ENCODE measurements around the gene SHC2. TPM values are rescaled to one million over a fixed set of nuclear protein-coding genes. Genes with fewer than 3 reads are reported as not detected.

The SHC2 gene
- total RNA-seq, 1 experiment from 2014 or later: not detected

DNA sequence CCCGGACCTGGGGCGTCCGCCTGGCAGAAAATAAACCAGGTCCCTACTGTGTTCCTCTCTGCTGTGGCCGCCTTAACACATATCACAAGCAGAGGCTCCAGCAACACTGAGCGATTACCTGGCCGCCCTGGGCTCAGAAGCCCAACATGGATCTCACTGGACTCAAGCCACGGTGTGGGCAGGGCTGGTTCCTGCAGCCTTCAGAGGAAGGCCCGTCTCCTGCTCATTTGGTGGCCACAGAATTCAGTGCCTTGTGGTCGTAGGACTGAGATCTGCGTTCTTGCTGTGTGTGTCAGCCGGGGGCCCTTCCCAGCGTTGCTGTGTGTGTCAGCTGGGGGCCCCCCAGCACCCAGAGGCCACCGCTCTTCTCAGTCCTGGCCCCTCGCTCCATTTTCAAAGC, 82.1 kb downstream of the SHC2 start:
- Histone ChIP-seq H2AFZ (ENCODE audit: low read length) (no peak overlapping the region), H3K79me2 (ENCODE audit: low read length) (no peaks in the 10 kb centered on the region), H4K20me1 (ENCODE audit: insufficient read depth, low read depth, low read length) (no peaks in the 10 kb centered on the region), H3K9ac (ENCODE audit: low read length) (no peak overlapping the region), H3K4me2 (ENCODE audit: low read depth, low read length, poor library complexity, severe bottlenecking) (no peak overlapping the region), H3K9me3 (ENCODE audit: low read length) (peaks cover 7% of the 10 kb centered on the region; the same call in 1 of the 2 replicates), H3K36me3 (ENCODE audit: insufficient read depth, low read length) (no peaks in the 10 kb centered on the region), H3K9me2 (replicated peaks; ENCODE audit: insufficient read depth, low read length) (no peaks in the 10 kb centered on the region), H3K27ac (ENCODE audit: low read length) (no peak overlapping the region), H3K27me3 (ENCODE audit: low read length) (no peaks in the 10 kb centered on the region), H3K4me3 (ENCODE audit: low read length) (no peak overlapping the region), H3K4me1 (ENCODE audit: low read length) (peaks cover 4% of the 10 kb centered on the region; the same call in 1 of the 2 replicates)
- DNase-seq: no peak

DNA sequence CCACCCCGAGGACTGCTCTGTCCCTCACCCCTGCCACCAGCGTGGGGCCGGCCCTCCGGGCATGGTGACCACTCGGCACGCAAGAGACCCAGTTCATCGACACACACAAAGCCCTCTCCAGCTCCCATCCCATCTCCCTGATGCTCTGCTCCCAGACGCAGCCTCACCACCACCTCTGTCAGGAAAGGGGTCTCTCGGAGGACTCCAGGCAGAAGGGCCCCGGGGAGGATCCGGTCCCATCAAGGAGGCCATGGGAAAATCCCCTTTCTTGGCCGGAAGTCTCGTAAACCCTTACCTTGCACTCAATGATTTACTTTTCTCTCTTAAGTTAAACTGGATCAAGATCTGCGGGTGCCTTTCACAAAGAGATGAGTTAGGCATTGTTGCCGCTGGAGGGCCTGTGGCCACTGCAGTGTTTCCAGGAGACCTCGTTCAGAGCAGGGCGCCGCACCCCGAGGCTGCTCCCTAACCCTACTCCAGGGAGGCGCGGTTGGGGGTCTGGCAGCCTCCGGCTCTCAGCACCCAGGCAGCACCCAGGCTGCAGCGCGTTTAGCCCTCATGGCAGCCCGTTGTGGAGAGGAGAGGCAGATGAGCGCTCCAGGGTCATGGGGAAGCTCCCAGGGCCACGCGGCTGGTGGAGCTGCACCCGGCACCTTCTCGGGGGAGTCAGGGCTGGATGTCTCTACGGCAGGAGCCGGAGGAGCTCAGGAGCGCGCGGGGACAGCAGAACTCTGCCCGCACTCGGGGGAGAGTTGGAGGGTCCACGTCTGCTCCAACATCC, 82.8 kb downstream of the SHC2 start:
- Histone ChIP-seq H3K9ac (ENCODE audit: low read length) (no peak overlapping the region), H3K27ac (ENCODE audit: low read length) (no peak overlapping the region), H3K4me1 (ENCODE audit: low read length) (peaks cover 4% of the 10 kb centered on the region; the same call in 1 of the 2 replicates), H3K27me3 (ENCODE audit: low read length) (no peaks in the 10 kb centered on the region), H3K79me2 (ENCODE audit: low read length) (no peaks in the 10 kb centered on the region), H3K36me3 (ENCODE audit: insufficient read depth, low read length) (no peaks in the 10 kb centered on the region), H2AFZ (ENCODE audit: low read length) (no peak overlapping the region), H4K20me1 (ENCODE audit: insufficient read depth, low read depth, low read length) (no peaks in the 10 kb centered on the region), H3K4me3 (ENCODE audit: low read length) (no peak overlapping the region), H3K9me2 (replicated peaks; ENCODE audit: insufficient read depth, low read length) (no peaks in the 10 kb centered on the region), H3K9me3 (ENCODE audit: low read length) (peaks cover 3% of the 10 kb centered on the region; the same call in 1 of the 2 replicates), H3K4me2 (ENCODE audit: low read depth, low read length, poor library complexity, severe bottlenecking) (no peak overlapping the region)
- DNase-seq: no peak

DNA sequence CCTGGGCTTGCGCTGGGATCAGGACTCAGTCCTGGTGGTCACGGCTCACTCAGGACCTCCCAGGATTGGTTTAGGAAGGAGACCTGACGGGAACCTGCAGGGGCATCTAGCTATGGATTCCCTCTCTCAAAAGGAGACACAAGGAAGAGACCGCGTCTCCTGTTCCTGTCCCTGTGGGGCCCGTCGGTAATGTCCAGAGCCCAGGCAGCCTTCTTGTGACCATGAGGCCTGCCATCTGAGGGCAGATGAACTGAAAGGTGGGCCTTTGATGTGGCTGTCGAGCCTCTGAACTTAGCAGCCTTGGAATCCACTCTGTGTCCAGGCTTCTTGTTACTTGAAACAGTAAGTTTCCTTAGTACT, 84.7 kb downstream of the SHC2 start:
- Histone ChIP-seq H3K4me3 (ENCODE audit: low read length) (no peak overlapping the region), H3K79me2 (ENCODE audit: low read length) (no peaks in the 10 kb centered on the region), H3K9me3 (ENCODE audit: low read length) (no peaks in the 10 kb centered on the region; the same call in 1 of the 2 replicates), H3K9me2 (replicated peaks; ENCODE audit: insufficient read depth, low read length) (no peaks in the 10 kb centered on the region), H3K27ac (ENCODE audit: low read length) (no peak overlapping the region), H3K9ac (ENCODE audit: low read length) (no peak overlapping the region), H4K20me1 (ENCODE audit: insufficient read depth, low read depth, low read length) (no peaks in the 10 kb centered on the region), H3K27me3 (ENCODE audit: low read length) (no peaks in the 10 kb centered on the region), H2AFZ (ENCODE audit: low read length) (no peak overlapping the region), H3K4me1 (ENCODE audit: low read length) (no peaks in the 10 kb centered on the region), H3K36me3 (ENCODE audit: insufficient read depth, low read length) (no peaks in the 10 kb centered on the region), H3K4me2 (ENCODE audit: low read depth, low read length, poor library complexity, severe bottlenecking) (no peak overlapping the region)
- DNase-seq: no peak

DNA sequence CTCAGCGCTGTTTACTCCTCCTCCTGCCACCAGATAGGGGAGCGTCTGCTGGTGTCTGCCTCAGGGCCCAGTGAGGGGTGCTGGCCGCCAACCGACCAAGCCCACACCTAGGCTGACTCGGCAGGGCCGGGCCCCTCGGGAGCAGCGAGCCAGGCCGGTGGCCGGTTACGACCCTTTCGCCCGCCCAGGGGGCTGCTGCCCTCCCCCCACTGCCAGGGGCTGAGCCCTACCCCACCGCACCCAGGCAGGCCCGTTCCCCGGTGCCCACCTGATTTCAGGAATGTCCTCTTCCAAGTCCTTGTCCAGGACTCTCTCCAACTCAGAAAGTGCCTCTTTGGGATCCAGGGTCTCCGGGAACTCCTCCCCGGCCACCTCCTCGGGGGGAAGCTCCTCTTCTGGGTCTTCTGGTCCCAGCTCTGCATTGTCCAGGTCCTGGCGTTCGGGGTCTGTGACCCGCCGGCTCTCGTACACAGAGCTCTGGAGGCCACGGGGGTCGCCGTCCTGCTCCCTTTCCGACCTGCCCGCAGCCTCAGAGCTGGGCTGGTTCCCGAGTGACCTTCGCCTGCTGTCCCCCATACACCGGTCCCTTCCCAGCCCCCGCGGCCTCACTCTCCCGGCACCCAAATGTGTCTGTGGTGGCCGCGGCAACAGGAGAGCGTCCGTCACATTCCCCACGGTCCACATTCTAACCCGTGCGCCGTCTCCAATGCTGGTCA, 85.3 kb downstream of the SHC2 start:
- H3K36me3 ChIP-seq (ENCODE audit: insufficient read depth, low read length): no peaks in the 10 kb centered on the region
- no peaks in the 10 kb centered on the region; the same call in 1 of the 2 replicates for H3K9me3 ChIP-seq (ENCODE audit: low read length)
- no peak overlapping the region for H3K4me2 ChIP-seq (ENCODE audit: low read depth, low read length, poor library complexity, severe bottlenecking)
- H3K9me2 ChIP-seq (replicated peaks; ENCODE audit: insufficient read depth, low read length): no peaks in the 10 kb centered on the region
- no peak overlapping the region for H3K27ac ChIP-seq (ENCODE audit: low read length)
- no peak overlapping the region for H2AFZ ChIP-seq (ENCODE audit: low read length)
- H4K20me1 ChIP-seq (ENCODE audit: insufficient read depth, low read depth, low read length): no peaks in the 10 kb centered on the region
- H3K4me3 ChIP-seq (ENCODE audit: low read length): no peak overlapping the region
- no peaks in the 10 kb centered on the region for H3K4me1 ChIP-seq (ENCODE audit: low read length)
- H3K9ac ChIP-seq (ENCODE audit: low read length): no peak overlapping the region
- no peak for DNase-seq
- H3K27me3 ChIP-seq (ENCODE audit: low read length): no peaks in the 10 kb centered on the region
- no peaks in the 10 kb centered on the region for H3K79me2 ChIP-seq (ENCODE audit: low read length)

DNA sequence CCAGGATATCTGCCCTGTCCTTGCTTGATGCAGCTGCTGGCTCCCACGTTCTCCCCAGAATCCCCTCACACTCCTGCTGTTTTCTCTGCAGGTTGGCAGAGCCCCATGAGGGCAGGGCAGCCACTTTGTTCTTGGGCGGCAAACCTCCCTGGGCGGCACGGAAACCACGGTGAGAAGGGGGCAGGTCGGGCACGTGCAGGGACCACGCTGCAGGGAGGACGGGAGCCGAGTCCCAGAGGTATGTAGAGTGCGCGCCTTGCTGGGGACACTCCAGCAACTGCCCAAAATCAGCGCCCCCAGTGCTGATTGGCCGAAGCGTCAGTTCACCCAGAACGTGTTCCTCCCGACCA, 86.0 kb downstream of the SHC2 start:
- no peaks in the 10 kb centered on the region; the same call in 1 of the 2 replicates for H3K9me3 ChIP-seq (ENCODE audit: low read length)
- no peaks in the 10 kb centered on the region for H3K27me3 ChIP-seq (ENCODE audit: low read length)
- no peaks in the 10 kb centered on the region for H3K36me3 ChIP-seq (ENCODE audit: insufficient read depth, low read length)
- no peak overlapping the region for H3K4me3 ChIP-seq (ENCODE audit: low read length)
- no peak for DNase-seq
- H3K9ac ChIP-seq (ENCODE audit: low read length): no peak overlapping the region
- no peaks in the 10 kb centered on the region for H4K20me1 ChIP-seq (ENCODE audit: insufficient read depth, low read depth, low read length)
- H3K79me2 ChIP-seq (ENCODE audit: low read length): no peaks in the 10 kb centered on the region
- H3K4me1 ChIP-seq (ENCODE audit: low read length): no peaks in the 10 kb centered on the region
- no peak overlapping the region for H3K27ac ChIP-seq (ENCODE audit: low read length)
- H3K9me2 ChIP-seq (replicated peaks; ENCODE audit: insufficient read depth, low read length): no peaks in the 10 kb centered on the region
- H2AFZ ChIP-seq (ENCODE audit: low read length): no peak overlapping the region
- H3K4me2 ChIP-seq (ENCODE audit: low read depth, low read length, poor library complexity, severe bottlenecking): no peak overlapping the region

DNA sequence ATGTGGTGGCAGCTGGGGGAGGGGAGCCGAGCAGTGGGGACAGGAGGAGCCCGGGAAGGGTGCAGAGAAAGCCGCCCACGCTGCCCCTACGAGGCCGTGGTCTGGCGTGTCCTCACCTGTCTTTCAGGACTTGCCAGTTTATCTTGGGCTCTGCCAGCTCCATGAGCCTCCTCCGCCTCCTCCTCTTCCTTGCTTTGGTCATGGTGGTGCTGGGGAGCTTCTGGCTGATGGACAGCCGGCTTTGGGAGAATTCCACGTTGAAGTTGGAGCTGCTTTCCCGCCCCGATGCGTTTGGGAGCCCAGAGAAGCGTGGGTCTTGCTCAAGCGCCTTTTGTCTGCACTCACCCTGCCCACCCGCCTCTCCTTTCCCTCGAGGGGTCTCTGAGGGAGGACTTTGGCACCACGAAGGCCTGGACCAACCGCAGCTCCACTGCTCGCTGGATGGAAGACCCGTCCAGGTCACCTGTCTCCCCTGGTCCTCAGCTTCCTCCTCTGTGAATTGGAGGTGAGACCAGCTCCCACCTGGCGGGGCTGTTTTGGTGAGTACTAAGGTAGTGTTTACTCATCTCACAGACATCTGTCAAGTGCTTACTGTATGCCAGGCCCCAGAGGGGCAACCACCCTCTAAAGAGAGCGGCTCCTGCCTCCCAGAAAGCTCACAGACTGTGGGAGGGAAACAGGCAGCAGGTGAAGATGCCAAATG, 86.5 kb downstream of the SHC2 start:
- no peak overlapping the region for H3K9ac ChIP-seq (ENCODE audit: low read length)
- no peak overlapping the region for H3K4me2 ChIP-seq (ENCODE audit: low read depth, low read length, poor library complexity, severe bottlenecking)
- no peak overlapping the region for H3K27ac ChIP-seq (ENCODE audit: low read length)
- H3K27me3 ChIP-seq (ENCODE audit: low read length): no peaks in the 10 kb centered on the region
- H4K20me1 ChIP-seq (ENCODE audit: insufficient read depth, low read depth, low read length): no peaks in the 10 kb centered on the region
- no peaks in the 10 kb centered on the region; the same call in 1 of the 2 replicates for H3K9me3 ChIP-seq (ENCODE audit: low read length)
- H3K4me1 ChIP-seq (ENCODE audit: low read length): no peaks in the 10 kb centered on the region
- no peaks in the 10 kb centered on the region for H3K79me2 ChIP-seq (ENCODE audit: low read length)
- H3K4me3 ChIP-seq (ENCODE audit: low read length): no peak overlapping the region
- no peaks in the 10 kb centered on the region for H3K36me3 ChIP-seq (ENCODE audit: insufficient read depth, low read length)
- no peak overlapping the region for H2AFZ ChIP-seq (ENCODE audit: low read length)
- DNase-seq: no peak
- no peaks in the 10 kb centered on the region for H3K9me2 ChIP-seq (replicated peaks; ENCODE audit: insufficient read depth, low read length)

DNA sequence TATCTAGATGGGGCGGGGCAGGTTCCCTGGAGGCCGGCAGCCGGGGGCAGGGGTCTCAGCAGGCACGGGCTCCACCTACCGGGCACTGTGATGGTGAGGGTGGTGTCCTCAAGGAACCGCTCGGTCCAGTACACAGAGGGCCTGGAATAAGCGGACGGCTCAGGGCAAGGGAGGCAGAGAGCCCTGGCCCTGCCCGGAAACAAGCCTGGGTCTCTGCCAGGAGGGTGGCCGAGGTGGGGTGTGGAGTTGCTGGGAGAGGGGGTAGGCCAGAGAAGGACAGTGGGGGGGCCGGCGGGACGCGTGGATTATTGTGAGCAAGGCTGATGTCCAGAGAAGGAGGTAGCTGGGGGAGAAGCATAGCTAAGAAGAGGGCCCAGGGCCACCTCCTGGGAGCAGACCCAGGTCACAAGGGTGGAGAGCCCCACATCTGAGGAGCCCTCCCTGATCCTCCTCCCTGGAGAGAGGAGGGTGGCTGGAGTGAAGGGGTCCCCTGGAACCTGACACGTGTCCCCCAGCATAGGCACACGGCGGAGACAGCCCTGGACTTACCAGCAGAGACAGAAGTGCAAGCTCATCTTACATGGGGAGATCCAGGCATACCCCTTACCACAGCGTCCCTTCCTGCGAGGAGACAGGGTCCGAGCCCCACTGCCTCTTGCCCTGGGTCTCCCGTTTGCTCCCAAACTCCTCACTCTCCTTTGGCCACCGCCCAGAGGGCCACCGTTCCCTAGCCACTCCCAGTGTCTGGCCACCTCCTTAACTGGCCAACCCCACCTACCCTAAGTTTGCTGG, 87.2 kb downstream of the SHC2 start:
- H3K27me3 ChIP-seq (ENCODE audit: low read length): no peaks in the 10 kb centered on the region

More for the DNA sequence above, 87.2 kb downstream of the SHC2 start:
- no peak overlapping the region for H3K27ac ChIP-seq (ENCODE audit: low read length)
- H2AFZ ChIP-seq (ENCODE audit: low read length): no peak overlapping the region
- no peaks in the 10 kb centered on the region for H3K9me2 ChIP-seq (replicated peaks; ENCODE audit: insufficient read depth, low read length)
- no peak for DNase-seq
- no peaks in the 10 kb centered on the region for H3K4me1 ChIP-seq (ENCODE audit: low read length)
- H3K4me3 ChIP-seq (ENCODE audit: low read length): no peak overlapping the region
- no peaks in the 10 kb centered on the region for H3K79me2 ChIP-seq (ENCODE audit: low read length)
- H3K9me3 ChIP-seq (ENCODE audit: low read length): no peaks in the 10 kb centered on the region; the same call in 1 of the 2 replicates
- H3K36me3 ChIP-seq (ENCODE audit: insufficient read depth, low read length): no peaks in the 10 kb centered on the region
- H4K20me1 ChIP-seq (ENCODE audit: insufficient read depth, low read depth, low read length): no peaks in the 10 kb centered on the region
- H3K4me2 ChIP-seq (ENCODE audit: low read depth, low read length, poor library complexity, severe bottlenecking): no peak overlapping the region
- H3K9ac ChIP-seq (ENCODE audit: low read length): no peak overlapping the region

Data from Karpas-422 (cell line).